VCaP (cell line): ENCODE measurements around the gene ATCAY.
"Not testable (repeated sequence)": the region's sequence is repeated elsewhere in the genome, so short reads cannot be mapped to it uniquely, and the experiment has no call there.

Experiments used
- H3K27ac ChIP-seq: fragments of 450-650 bp; 2 replicates; pipeline ENCODE4 v1.5.1; 2017
- CTCF ChIP-seq: fragments of 450-650 bp; conservative IDR thresholded peaks from 2 replicates; pipeline ENCODE4 v1.5.1; 2017; ENCODE audit warnings: mild to moderate bottlenecking, moderate library complexity

Gene ATCAY

GRCh38 chr19:3931041-3931440 is 50.6 kb downstream of the ATCAY start:
- H3K27ac ChIP-seq: no peak overlapping the region
- TF ChIP-seq CTCF: no peak

GRCh38 chr19:3932931-3933810 is 52.7 kb downstream of the ATCAY start, which contains the start of gene NMRK2:
Gene NMRK2 (plus strand): TSS chr19:3933069. CDS start chr19:3933672, 603 bp downstream.
- no peak within 1 kb of the TSS for H3K27ac ChIP-seq
- no peak for TF ChIP-seq CTCF

GRCh38 chr19:3936506-3937442 is 56.3 kb downstream of the ATCAY start:
- H3K27ac ChIP-seq: no peak overlapping the region
- TF ChIP-seq CTCF: no peak

- not testable (repeated sequence) for H3K27ac ChIP-seq
Observed at GRCh38 chr19:3938300-3938950, 57.9 kb downstream of the ATCAY start.

- no peak overlapping the region for H3K27ac ChIP-seq
- TF ChIP-seq CTCF: no peak
Observed at GRCh38 chr19:3942790-3943409, 62.4 kb downstream of the ATCAY start.

- H3K27ac ChIP-seq: no peak overlapping the region
- TF ChIP-seq CTCF: no peak
Observed at GRCh38 chr19:3944018-3944721, 63.7 kb downstream of the ATCAY start.

GRCh38 chr19:3945838-3946237 is 65.4 kb downstream of the ATCAY start:
- no peak for TF ChIP-seq CTCF
- no peak overlapping the region for H3K27ac ChIP-seq

GRCh38 chr19:3947316-3947933 is 66.9 kb downstream of the ATCAY start:
- not testable (repeated sequence) for H3K27ac ChIP-seq
